NCI-H524 treated with DMSO at 0.1 percent for 48 hours (cell line): Measurements from ENCODE around the gene NEAT1.

ENCODE experiments used
- DNase-seq: peaks from one replicate; lab custom pipeline; 2025; lab: John Stamatoyannopoulos, UW

NEAT1 gene

DNA sequence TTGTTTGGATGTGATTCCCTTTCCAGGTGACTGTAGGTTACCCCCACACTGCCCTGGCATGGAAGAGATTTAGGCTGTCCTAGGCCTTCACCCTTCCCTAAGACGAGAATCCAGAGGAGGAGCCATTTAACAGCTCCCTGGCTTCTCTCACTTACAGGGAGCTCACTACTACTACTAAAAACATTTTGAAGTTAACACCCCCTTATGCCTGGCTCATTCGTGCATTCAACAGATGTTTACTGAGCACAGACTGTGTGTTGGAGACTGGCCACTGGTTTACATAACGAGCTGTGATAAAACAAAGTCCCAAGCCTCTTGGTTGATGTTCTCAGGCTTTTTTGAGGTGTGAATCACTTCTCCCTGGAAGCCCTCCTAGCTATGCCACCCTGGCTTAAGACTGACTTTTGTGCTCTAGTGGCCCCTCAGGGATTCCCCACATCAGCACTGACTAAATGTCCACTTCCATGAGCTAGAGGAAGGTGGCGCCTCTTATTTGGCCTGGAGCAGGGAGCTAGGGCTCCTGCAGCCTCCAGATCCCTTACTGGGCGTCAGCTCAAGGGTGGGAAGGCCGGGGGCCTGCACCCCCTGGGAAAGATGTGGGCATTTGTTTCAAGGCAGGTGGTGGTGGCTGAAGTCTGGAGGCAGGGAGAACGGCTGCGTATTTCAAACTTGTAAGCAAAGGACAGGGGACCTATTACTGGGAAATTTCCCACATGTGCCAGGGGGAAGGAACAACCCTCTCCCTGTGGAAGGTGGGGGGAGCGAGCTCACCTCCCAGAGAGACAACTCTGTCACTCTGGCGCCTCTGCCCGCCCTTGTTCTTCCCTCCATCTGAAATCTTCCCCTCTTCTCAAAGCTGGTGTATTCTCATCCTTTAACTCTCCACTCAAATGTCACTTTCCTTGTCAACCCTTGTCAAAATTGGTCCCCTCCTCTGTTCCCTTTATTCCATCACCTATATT lies 56.9 kb downstream of the NEAT1 start:
- no peak for DNase-seq

DNA sequence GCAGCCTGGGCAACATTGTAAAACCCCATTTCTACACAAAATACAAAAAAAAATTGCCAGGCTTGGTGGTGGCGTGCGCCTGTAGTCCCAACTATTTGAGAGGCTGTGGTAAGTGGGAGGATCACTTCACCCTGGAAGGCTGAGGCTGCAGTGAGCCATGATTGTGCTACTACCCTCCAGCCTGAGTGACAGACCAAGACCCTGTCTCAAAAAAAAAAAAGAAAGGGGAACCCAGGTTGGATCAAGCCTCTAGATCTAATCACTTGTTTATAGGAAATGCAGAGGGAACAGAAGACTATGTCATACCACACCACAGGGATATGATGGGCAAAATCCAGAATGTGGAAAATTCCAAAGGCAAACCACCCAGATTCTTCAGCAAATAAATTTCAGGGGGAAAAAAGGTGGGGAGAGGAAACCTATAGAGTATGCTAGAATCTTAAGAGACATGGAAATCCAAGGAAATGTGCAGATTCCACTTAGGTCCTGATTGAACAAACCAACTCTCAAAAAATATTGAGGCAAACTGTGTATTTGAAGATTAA lies 59.8 kb downstream of the NEAT1 start:
- no peak for DNase-seq

DNA sequence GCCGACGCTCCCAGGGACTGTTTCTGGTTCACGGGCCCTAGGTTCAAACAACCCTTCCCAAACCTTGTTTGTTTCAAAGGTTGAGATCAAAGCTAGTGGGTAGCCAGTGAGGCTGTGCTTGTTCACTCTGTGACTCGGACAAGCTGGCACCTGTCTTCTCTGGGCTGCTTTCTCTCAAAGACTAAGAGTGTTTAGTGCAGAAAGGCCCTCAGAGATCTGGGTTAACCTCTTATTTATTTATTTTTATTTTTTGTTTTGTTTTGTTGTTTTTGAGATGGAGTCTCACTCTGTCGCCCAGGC lies 63.3 kb downstream of the NEAT1 start:
- DNase-seq: no peak

DNA sequence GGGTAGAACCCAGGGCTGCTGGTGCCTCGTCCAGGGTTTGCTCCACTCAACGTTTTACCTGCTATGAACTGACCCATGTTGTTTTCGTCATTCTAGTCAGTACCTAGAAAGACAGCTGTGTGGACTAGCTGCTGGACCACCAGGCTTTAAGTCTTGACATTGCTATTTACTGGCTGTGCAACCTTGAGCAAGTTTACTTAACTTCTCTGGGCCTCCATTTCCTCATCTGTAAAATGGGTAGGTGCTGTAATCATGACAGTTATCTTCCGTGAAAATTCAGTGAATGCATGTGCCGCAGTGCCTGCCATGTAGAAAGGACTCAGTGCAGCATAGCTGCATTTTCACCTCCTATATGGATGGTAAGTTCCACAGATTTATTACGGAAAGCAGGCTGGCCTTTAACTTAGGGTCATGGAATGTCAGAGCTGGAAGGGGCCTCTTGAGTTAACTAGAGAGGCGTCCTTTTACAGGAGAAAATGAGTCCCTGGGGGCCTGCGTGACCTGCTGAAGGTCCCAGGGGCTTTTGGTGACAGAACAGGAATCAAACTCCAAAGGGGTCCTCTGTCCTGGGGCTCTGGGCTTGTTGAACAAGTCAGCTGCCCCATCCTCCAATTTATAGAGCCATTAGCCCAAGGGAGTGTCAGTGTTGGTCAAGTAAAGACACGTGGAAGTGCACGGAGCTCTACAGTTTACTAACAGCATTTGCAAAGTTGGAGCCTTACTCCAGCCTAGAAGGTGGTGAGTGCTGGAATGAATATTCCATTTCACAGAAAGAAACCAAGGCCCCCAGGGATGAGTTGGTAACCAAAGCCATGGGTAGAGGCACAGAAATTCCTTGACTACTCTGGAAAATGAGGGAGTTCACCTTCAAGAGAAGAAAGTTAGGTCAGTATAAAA lies 64.2 kb downstream of the NEAT1 start:
- DNase-seq: no peak

DNA sequence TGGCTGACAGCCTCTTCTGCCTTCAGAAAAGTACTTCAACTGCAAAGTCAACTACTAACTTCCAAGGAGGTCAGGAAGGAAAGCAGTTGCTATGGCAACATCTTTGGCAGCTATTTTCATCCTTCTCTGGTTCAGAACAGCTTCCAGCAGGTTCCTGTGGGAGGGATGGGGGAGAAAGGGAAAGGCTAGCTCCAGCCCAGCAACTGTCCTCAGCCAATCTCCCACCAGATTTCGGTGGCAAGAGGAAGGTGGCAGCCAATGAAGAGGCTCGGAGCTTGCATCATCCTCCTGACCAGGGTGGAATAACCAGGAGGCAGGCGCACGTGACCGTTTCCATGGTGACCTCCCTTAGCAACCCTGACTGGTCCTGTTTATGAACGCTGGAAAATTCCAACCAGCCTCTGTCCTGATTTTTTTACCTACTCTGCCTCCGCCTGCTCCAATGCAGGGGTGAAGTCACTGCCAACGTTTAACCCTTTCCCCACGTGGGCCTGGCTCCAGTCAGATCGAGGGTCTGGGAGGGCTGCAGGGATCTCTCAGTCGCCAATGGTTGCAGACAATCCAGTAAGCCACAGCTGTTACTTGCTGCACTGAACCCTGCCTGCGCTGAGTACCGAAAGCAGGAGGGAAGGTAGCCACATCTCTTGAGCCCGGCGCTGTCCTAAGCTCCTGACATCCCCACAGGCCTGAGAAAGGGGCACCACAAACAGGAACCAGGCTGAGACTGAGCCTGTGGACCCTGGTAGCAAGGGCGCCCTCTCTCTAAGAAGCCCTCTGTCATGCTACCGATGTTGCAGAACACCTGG lies 65.1 kb downstream of the NEAT1 start:
- DNase-seq: peak; percentile 98

DNA sequence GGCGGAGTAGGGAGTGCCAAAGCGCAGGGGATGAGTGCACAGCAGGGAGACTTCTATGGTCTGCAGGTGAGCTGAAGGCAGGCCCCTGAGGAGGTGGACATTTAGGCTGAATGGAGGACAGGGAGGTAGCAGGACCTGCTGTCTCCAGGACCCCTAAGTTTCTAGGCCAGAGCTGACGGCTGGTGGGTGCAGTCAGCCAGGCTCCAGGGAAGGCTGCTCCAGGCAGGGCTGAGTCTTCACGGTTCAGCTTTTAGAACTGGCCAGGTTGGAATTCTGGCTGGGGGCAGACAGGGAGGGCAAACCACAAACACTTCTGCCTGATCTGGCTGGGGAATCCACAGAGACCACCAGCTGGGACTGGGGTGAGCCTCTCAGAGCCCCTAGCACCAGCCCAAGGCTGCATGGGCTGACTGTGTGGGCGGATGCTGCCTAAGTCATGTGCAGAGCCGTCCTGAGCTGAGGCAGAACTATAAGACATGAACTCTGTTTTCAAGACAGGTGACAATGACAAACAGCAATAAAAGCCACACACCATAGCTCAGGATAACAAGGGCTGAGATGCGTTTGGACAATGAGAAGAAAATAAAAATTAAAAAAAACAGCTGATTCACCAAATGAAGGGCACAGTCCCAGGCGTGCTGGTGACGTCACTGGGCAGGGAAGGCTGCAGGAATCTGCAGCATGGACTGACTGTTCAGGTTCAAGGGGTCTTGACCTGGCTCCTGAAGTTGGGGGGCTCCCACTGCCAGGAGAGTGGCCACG lies 65.9 kb downstream of the NEAT1 start:
- no peak for DNase-seq

DNA sequence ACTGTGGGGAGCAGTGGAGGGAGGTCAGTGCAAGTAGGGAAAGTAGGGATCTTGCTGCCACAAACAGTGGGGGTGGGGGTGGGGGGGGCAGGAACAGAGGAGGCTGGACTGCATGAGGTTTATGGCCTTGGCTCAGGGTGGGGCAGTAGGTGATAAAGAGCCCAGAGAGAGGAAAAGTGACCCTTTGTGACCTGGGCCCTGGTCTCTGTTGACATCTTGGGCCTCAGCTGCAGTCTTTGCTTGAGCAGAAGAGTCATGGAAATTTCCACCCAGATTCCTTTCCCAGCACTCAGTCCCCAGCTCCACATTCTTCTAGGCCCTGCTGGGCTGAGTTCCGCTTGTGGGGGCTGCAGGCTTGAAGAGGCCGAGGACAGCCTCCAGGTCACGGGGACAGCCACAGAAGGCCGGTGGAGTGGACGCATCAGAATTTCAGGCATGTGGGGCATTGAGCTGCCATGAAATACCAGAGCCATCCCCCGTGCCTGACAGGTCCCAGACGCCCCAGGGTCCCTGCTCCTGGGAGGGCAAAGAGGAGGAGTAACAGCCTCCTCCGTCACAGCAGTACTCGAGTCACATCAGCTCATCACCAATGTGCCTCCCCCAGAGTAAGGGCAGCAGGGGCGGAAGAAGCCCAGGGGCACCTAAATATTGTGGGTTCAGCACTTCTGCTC lies 66.6 kb downstream of the NEAT1 start:
- DNase-seq: no peak

DNA sequence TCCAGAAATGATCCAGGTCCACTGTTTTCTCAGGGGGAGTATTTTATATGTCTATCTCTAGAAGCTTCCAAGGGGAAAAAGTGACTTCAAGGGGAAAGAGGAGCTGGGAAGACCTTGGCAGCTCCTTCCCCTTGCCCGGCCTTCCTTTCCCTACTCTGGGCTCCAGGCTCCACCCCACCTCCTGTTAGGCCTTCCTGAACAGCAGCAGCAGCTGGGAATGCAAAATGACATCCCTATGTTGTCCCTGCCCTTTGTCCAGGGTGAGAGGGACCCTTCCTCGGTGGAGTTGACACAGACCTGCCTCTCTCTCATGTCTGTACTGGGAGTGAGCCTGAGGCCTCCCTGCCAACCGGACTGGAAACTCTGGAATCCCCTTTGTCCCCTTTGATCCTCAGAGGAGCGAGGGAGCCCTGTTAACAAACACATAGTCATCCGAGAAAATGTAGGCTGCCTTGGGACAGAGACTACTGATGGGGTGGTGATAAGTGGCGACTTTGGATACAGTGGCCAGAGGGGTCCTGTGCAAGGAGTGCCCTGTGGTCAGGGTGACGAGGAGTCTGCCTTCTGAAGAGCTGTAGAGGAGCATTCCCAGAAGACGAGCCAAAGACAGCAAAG lies 67.2 kb downstream of the NEAT1 start:
- no peak for DNase-seq

DNA sequence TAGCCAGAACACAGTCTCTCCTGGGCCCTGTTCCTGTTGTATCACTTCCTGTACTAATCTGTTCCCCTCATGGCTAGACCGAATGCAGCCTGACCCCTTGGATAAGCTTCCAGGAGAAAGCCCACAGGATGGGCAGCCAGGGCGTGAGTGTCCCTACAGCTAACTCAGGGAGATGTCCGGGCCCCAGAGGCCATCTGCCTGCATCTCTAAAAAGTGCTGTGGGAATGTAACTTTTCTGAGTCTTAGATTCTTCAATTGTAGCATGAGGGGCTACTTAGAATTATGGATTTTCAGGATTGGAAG lies 68.5 kb downstream of the NEAT1 start:
- DNase-seq: no peak

DNA sequence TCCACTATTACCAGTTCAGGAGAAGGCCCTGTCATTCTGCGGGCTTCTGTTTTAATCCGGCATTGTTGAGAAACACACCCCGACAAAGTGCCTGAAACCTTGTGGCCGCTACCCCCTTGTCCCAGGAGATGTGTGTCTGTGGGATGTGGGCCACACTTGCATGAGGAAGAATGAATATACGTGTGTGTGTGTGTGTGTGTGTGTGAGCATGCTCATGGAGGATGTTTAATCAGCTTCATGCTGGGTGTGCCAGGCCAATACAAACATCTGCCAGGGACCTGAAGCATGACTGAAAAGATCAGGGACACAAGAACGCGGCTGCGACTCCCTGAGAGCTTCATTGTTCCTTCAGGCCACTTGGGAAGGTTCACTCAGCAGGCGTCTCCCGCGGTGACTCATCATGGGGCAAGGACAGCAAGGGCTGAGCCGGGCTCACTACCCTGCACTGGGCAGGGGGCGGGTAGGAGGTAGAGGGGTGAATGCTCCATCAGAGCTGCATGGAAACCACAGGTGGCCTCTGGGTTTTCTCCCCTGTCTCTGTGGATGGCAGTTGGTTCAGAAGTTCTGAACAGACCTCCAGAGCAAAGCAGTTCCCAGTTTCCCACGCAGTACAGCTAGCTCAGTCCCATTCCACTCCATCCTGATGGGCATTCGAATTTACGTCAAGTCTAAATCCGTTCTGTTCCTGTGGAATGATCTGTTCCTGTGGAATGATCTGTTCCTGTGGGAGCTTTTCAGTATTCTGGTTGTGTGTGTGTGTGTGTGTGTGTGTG lies 69.2 kb downstream of the NEAT1 start:
- DNase-seq: peak; percentile 34

DNA sequence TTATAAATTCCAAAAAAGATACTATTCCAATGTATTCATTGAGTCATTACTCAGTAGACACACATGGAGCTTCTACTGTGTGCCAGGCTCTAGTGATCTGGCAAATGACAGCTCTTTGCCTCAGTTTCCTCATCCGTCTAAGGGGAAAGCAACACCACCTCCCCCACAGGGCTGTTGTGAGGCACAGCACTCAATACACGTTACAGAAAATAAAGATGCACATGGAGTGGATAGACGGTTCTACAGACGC lies 69.7 kb downstream of the NEAT1 start:
- DNase-seq: no peak

DNA sequence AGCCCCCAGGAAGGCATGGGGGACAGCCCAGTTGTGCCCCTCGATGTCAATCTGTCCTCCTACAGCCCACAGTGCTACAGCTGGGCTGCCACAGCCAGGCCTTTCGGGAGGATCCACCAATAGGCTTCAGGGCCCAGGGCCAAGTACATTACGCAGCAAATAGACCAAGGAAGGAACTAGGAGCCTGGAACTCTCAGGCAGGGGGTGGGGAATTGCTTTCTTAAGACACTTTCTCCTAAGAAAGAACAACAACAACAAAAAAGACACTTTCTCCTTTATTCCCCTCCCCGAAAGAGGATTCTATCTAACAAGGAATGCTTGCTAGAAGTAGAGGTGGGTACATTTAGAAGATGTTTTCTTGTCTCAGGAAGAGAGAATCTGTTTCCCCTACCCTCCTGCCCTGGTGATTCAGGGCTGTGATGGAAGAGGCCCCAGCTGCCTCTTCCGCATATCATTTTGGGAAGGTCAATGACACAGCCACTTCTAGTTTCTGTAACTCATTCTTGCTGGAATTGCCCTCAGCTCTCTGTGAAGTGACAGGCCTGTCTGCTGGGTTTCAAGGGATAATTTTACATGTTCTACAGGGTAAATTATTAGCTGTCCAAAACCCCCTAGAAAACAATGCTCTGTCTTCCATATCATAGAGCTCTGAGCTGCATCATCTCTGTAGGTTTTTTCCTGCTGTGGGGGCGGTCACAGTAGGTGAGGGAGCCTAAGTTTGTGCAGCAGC lies 70.2 kb downstream of the NEAT1 start:
- DNase-seq: no peak

DNA sequence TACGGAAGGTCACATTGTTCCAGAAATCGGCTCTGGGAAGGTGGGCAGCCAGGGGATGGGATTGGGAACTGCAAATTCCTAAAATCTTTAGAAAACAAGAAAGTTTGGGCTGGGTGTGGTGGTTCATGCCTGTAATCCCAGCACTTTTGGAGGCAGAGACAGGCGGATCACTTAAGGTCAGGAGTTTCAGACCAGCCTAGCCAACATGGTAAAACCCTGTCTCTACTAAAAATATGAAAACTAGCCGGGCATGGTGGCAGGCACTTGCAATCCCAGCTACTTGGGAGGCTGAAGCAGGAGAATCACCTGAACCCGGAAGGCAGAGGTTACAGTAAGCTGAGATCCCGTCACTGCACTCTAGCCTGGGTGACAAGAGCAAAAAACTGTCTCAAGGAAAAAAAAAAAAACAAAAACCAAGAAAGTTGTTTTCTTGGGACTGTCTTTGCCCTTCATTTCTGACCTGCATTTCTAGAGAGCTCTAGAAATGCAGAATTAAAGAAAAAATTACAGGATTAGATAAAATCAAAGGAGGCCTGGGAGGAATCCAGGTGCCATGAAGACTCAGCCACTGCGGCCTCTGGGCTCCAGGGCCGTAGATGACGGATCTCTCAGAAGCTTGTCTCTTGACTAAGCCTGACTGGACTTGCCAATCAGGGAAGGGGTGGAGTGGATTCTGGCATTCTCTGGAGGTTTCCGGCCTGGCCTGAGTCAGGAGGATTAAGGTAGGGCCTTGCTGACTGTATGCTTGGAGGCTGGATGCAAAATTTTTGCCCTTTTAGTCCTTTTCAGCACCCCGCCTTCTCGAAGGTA lies 71.0 kb downstream of the NEAT1 start:
- DNase-seq: no peak
